Activated T-cell treated with anti-CD3 and anti-CD28 coated beads, Interleukin-2, amount 50 U/mL, for 1 hour (primary cell): ENCODE measurements around the gene ADAMTS19.
"Not testable (repeated sequence)": the region's sequence is repeated elsewhere in the genome, so short reads cannot be mapped to it uniquely, and the experiment has no call there.

Experiments used
- DNase-seq: peaks from one replicate; pipeline ENCODE4 v3.0.0-alpha.2; 2020

Gene ADAMTS19

DNA sequence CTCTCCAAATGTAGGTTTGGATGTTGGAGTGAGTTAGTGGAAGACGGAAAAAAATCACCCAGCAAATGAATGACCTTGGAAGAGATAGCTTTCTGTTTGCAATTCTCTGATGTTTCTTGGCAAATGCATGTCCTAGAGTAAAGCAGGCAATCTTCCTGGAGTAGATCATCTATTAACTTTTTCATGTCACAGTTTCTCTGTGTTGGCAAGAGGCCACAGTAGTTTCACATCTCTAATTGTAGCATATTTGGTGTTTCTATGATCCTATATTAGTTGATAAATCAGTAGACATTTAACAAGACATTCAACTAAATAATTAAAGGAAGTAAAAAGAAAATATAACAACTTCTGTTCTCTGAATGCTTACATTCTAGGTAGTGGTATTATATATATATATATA, 149.6 kb downstream of the ADAMTS19 start:
- DNase-seq: no peak

- DNase-seq: no peak
Measured at GRCh38 chr5:129616517-129616916, 156.4 kb downstream of the ADAMTS19 start.

GRCh38 chr5:129617206-129617605, 157.1 kb downstream of the ADAMTS19 start:
- DNase-seq: no peak

- DNase-seq: no peak
Measured at GRCh38 chr5:129619782-129620181, 159.7 kb downstream of the ADAMTS19 start.

GRCh38 chr5:129622531-129622930, 162.4 kb downstream of the ADAMTS19 start:
- DNase-seq: no peak

DNA sequence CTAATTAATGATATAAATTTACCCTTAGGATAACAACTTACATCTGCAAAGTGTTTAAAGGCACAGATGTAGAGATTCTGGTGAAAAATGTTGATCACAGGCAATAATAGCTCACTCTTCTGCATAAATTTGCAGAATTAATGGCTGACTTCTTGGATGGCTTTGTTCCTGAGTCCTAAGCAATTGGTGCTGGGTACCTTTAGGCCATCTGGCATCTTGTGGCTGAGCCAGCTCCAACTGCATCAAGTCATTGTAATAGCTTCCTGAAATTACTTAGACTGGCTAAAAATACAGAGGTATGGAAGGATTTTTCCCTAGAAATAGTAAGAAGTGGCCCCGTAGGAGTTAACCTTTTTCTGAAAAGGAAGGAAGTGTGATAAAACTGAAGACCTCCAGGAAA, 169.5 kb downstream of the ADAMTS19 start:
- no peak for DNase-seq

DNA sequence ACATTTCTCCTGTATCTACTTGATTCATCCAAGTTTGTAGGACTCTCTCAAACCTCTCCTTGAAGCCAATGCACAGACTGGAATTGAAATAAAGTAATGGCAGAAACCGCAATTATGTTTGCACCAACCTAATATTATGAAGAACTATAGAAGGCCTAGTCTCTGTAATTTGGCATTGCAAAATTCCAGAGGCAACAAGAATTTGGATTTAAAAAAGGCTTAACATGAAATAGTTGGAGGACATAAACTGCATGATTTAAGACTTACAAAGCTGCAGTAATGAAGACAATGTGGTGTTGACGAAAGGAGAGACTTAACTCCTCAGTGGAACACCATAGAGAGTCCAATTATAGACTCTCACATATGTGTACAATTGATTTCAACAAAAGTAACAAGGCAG, 170.0 kb downstream of the ADAMTS19 start:
- DNase-seq: no peak

GRCh38 chr5:129631961-129632360, 171.9 kb downstream of the ADAMTS19 start:
- DNase-seq: no peak

GRCh38 chr5:129637501-129637900, 177.4 kb downstream of the ADAMTS19 start:
- DNase-seq: not testable (repeated sequence)

- no peak for DNase-seq
Measured at GRCh38 chr5:129639331-129639730, 179.2 kb downstream of the ADAMTS19 start.

DNA sequence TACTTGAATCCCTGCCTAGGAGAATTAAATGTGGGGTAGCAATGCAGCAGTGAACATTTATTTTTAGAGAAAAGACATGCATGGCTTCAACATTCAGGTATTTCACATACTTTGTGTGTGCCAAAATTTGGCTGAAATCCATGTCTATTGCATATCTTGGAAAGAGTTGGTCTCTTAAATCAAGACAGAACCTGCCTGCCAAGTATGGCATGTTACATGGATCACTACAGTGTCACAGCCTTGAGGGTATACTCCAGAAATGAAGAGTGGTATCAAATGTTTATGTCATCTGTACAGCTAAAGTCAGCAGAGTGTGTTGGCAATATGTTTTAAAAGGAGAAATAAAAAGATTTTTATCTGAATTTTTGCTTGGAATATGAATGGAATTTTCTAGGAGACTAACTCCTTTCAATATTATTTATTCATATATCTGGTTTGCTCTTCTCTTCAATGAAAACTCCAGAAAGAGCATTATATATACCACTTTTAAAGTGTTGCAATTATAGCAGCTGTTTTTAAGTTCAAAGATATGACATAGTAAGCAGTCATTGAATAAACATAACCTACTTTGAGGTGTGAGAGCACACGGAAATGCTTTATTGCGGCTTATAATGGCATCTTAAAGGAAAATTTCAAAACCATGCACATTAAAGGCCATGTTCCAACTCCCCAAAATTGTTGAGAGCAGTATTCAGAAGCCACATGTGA, 192.4 kb downstream of the ADAMTS19 start:
- no peak for DNase-seq

GRCh38 chr5:129653057-129653375, 192.9 kb downstream of the ADAMTS19 start:
- DNase-seq: no peak

GRCh38 chr5:129653442-129653841, 193.3 kb downstream of the ADAMTS19 start:
- no peak for DNase-seq

- DNase-seq: no peak
Measured at GRCh38 chr5:129656952-129657351, 196.9 kb downstream of the ADAMTS19 start.

- DNase-seq: no peak
Measured at GRCh38 chr5:129658801-129659200, 198.7 kb downstream of the ADAMTS19 start.

DNA sequence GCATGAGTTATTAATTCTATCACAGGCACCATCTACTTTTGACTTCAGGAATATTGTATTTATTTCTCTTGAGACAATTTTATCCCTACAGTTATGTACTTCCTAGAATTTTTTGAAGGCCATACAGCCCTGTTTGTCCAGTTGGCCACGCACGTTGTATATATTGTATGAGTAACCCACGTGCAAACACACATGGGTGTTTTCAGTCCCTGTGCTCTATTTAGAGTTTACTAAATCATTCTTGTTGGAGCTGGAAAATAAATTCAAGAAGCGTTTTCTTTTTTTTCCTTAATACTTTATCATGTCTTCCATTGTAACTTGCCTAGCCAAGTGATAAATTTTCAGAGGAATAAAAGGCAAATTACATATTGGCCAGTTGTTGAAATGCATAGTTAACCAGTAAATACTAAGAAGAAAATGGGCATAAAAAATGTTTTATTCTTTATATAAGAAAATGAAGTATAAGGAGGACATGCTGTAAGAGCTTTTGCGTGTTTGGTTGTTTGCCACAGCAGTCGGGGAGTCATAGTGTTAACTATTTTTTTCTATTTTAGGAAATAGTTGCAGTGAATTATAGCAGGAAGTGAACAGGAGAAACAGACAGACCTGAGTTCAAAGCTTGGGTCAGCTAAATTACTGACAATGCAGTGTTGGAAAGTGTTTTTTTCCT, 201.4 kb downstream of the ADAMTS19 start:
- no peak for DNase-seq

DNA sequence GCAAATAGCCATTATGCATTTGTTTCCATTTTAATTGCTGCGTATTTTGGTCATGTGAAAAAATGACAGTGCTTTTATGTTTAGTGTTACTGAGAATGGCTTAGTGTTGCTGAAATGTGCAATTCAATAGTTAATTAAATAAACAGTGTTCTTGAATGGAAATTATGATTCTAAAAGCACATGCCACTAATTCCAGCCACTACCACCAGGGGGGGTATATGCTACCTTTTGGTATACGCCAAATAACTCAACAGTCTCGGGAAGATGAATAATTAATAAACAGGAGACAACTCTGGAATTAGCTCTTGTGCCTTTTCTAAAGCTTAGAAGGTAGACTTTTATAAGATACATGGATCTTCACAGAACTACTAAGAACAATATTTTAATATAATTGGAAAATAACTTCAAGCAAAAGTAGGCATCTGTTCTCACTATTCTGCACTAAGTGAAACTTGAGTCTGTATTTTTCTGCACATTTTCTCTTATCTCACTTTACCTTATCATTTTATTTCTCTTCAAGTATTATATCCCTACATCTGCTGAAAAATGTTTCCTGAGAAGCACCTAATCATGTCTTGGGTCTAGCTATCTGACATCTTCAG, 204.3 kb downstream of the ADAMTS19 start:
- DNase-seq: no peak

- DNase-seq: no peak
Measured at GRCh38 chr5:129670957-129671500, 210.9 kb downstream of the ADAMTS19 start.

- DNase-seq: no peak
Measured at GRCh38 chr5:129672006-129672405, 211.9 kb downstream of the ADAMTS19 start.

DNA sequence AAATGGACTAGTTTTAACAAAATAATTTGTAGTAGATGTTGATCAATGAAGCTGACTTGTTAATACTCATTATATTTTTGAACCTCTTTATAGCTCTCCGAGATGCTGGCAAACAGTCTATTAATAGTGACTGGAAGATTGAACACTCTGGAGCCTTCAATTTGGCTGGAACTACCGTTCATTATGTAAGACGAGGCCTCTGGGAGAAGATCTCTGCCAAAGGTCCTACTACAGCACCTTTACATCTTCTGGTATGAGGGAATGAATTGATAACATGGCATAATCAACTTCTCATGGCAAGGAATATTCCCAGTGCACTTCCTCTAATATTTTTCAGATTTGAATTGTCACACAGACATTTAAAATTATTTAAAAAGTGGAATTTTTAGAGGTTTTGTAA, 219.6 kb downstream of the ADAMTS19 start:
- no peak for DNase-seq

- no peak for DNase-seq
Measured at GRCh38 chr5:129687941-129688340, 227.8 kb downstream of the ADAMTS19 start.

GRCh38 chr5:129689045-129689444, 228.9 kb downstream of the ADAMTS19 start:
- no peak for DNase-seq

- DNase-seq: no peak
Measured at GRCh38 chr5:129691220-129691619, 231.1 kb downstream of the ADAMTS19 start.

DNA sequence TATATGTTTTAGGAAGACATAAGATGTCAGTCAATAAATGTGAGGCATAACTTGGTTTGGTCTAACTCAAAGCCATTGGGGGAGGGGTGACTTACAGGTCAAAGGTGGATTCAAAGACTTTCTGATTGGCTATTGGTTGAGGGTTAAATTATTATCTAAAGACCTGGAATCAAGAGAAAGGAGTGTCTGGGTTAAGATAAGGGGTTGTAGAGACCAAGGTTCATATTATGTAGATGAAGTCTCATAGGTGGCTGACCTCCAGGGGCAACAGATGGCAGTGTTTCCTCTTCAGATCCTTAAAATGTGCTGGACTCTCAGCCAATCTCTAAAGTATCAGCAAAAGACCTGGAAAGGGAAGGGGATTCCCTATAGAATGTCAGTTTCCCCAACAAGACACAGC, 236.5 kb downstream of the ADAMTS19 start:
- DNase-seq: no peak
